ENCODE measurements around the gene DYNLT2B.
A peak's percentile ranks its signal among the peaks of the same experiment; 100 is the strongest.

The DYNLT2B gene

DNA sequence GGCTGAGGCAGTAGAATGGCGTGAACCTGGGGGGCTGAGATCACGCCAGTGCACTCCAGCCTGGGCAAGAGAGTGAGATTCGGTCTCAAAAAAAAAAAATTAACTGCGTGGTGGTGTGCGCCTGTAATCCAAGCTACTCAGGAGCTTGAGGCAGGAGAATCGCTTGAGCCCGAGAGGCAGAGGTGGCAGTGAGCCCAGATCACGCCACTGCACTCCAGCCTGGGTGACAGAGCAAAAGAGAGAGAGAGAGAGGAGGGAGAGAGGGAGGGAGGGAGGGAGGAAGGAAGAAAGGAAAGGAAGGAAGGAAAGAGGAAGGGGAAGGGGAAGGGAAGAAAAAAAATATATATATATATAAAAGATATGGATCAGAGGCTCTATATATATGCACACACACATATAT, 14.1 kb upstream of the DYNLT2B start:
- H2AFZ ChIP-seq (ENCODE audit: low read length): no peak overlapping the region
- no peak overlapping the region for H3K9ac ChIP-seq (ENCODE audit: low read depth, low read length, poor library complexity, severe bottlenecking)
- no peak overlapping the region for H3K4me3 ChIP-seq (ENCODE audit: low read length, poor library complexity, severe bottlenecking)
- H3K4me2 ChIP-seq (ENCODE audit: low read depth, low read length, poor library complexity, severe bottlenecking): no peak overlapping the region
- TF ChIP-seq EZH2phosphoT487 (IDR thresholded peaks at IDR 0.05; ENCODE audit: borderline replicate concordance): no peak
- H4K20me1 ChIP-seq (ENCODE audit: insufficient read depth, low read length, poor library complexity, severe bottlenecking): no peaks in the 10 kb centered on the region
- H3K9me3 ChIP-seq (ENCODE audit: insufficient read depth, low read depth, low read length): no peaks in the 10 kb centered on the region
- no peaks in the 10 kb centered on the region for H3K4me1 ChIP-seq (ENCODE audit: insufficient read depth, low read length, poor library complexity, severe bottlenecking)
- H3K79me2 ChIP-seq (ENCODE audit: insufficient read depth, low read length): no peaks in the 10 kb centered on the region
- H3K36me3 ChIP-seq (ENCODE audit: insufficient read depth, low read length): no peaks in the 10 kb centered on the region
- no peaks in the 10 kb centered on the region for H3F3A ChIP-seq (ENCODE audit: low read depth)
- H3K27me3 ChIP-seq (ENCODE audit: insufficient read depth, low read length, poor library complexity, severe bottlenecking): no peaks in the 10 kb centered on the region
- no peaks in the 10 kb centered on the region for H3K9me2 ChIP-seq (replicated peaks; ENCODE audit: low read depth, low read length)

GRCh38 chr3:196327405-196327804, 9.4 kb upstream of the DYNLT2B start:
- no peaks in the 10 kb centered on the region for H3K36me3 ChIP-seq (ENCODE audit: insufficient read depth, low read length)

DNA sequence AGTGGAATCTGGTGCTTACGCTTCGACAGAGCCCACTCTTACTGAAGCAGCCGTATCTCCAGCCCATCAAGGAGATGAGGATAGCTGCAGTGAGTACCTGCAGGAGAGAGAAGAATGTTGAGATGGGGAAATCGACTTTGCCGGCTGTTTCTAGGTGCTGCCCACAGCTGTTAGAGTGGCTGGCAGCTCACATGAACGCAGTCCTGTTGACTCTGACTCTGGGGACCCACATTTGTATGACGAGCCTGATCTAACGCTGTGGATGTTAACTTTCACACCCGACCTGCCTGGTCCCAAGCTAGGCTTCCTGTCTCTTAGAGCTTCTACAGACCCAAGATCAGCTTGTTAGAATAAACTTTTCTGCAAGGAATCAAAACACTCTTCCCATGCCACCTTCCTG, 8.9 kb upstream of the DYNLT2B start:
- Histone ChIP-seq H3K27me3 (ENCODE audit: insufficient read depth, low read length, poor library complexity, severe bottlenecking) (no peaks in the 10 kb centered on the region), H4K20me1 (ENCODE audit: insufficient read depth, low read length, poor library complexity, severe bottlenecking) (no peaks in the 10 kb centered on the region), H3K79me2 (ENCODE audit: insufficient read depth, low read length) (no peaks in the 10 kb centered on the region), H3K4me1 (ENCODE audit: insufficient read depth, low read length, poor library complexity, severe bottlenecking) (no peaks in the 10 kb centered on the region), H3K9me3 (ENCODE audit: insufficient read depth, low read depth, low read length) (no peaks in the 10 kb centered on the region), H3K9me2 (replicated peaks; ENCODE audit: low read depth, low read length) (no peaks in the 10 kb centered on the region), H3K9ac (ENCODE audit: low read depth, low read length, poor library complexity, severe bottlenecking) (no peak overlapping the region), H2AFZ (ENCODE audit: low read length) (no peak overlapping the region), H3K36me3 (ENCODE audit: insufficient read depth, low read length) (no peaks in the 10 kb centered on the region), H3F3A (ENCODE audit: low read depth) (no peaks in the 10 kb centered on the region), H3K4me2 (ENCODE audit: low read depth, low read length, poor library complexity, severe bottlenecking) (no peak overlapping the region), H3K4me3 (ENCODE audit: low read length, poor library complexity, severe bottlenecking) (no peak overlapping the region)
- TF ChIP-seq CTCF (conservative IDR thresholded peaks at IDR 0.05; ENCODE audit: low read length) (no peak), EZH2phosphoT487 (IDR thresholded peaks at IDR 0.05; ENCODE audit: borderline replicate concordance) (no peak)

More at GRCh38 chr3:196327405-196327804, 9.4 kb upstream of the DYNLT2B start:
- Histone ChIP-seq H3K9me3 (ENCODE audit: insufficient read depth, low read depth, low read length) (no peaks in the 10 kb centered on the region), H4K20me1 (ENCODE audit: insufficient read depth, low read length, poor library complexity, severe bottlenecking) (no peaks in the 10 kb centered on the region), H3F3A (ENCODE audit: low read depth) (no peaks in the 10 kb centered on the region), H3K4me2 (ENCODE audit: low read depth, low read length, poor library complexity, severe bottlenecking) (no peak overlapping the region), H3K9ac (ENCODE audit: low read depth, low read length, poor library complexity, severe bottlenecking) (no peak overlapping the region), H2AFZ (ENCODE audit: low read length) (no peak overlapping the region), H3K4me1 (ENCODE audit: insufficient read depth, low read length, poor library complexity, severe bottlenecking) (no peaks in the 10 kb centered on the region), H3K4me3 (ENCODE audit: low read length, poor library complexity, severe bottlenecking) (no peak overlapping the region), H3K9me2 (replicated peaks; ENCODE audit: low read depth, low read length) (no peaks in the 10 kb centered on the region), H3K79me2 (ENCODE audit: insufficient read depth, low read length) (no peaks in the 10 kb centered on the region), H3K27me3 (ENCODE audit: insufficient read depth, low read length, poor library complexity, severe bottlenecking) (no peaks in the 10 kb centered on the region)
- TF ChIP-seq EZH2phosphoT487 (IDR thresholded peaks at IDR 0.05; ENCODE audit: borderline replicate concordance) (no peak), CTCF (conservative IDR thresholded peaks at IDR 0.05; ENCODE audit: low read length) (no peak)

- Histone ChIP-seq H3K4me3 (ENCODE audit: low read length, poor library complexity, severe bottlenecking) (no peak overlapping the region), H4K20me1 (ENCODE audit: insufficient read depth, low read length, poor library complexity, severe bottlenecking) (no peaks in the 10 kb centered on the region), H3K9me2 (replicated peaks; ENCODE audit: low read depth, low read length) (no peaks in the 10 kb centered on the region), H3K9me3 (ENCODE audit: insufficient read depth, low read depth, low read length) (no peaks in the 10 kb centered on the region), H3K4me1 (ENCODE audit: insufficient read depth, low read length, poor library complexity, severe bottlenecking) (peaks cover 4% of the 10 kb centered on the region), H3K9ac (ENCODE audit: low read depth, low read length, poor library complexity, severe bottlenecking) (no peak overlapping the region), H3K4me2 (ENCODE audit: low read depth, low read length, poor library complexity, severe bottlenecking) (no peak overlapping the region), H3K27me3 (ENCODE audit: insufficient read depth, low read length, poor library complexity, severe bottlenecking) (no peaks in the 10 kb centered on the region), H2AFZ (ENCODE audit: low read length) (no peak overlapping the region), H3F3A (ENCODE audit: low read depth) (no peaks in the 10 kb centered on the region), H3K36me3 (ENCODE audit: insufficient read depth, low read length) (no peaks in the 10 kb centered on the region), H3K79me2 (ENCODE audit: insufficient read depth, low read length) (no peaks in the 10 kb centered on the region)
- TF ChIP-seq EZH2phosphoT487 (IDR thresholded peaks at IDR 0.05; ENCODE audit: borderline replicate concordance) (no peak), CTCF (conservative IDR thresholded peaks at IDR 0.05; ENCODE audit: low read length) (peak; percentile 38; the same call in 1 of the 2 replicates)
Measured at GRCh38 chr3:196323691-196324090, 5.7 kb upstream of the DYNLT2B start.
